Activated CD4-positive, CD25-positive, alpha-beta regulatory T cell treated with anti-CD3 and anti-CD28 coated beads, Interleukin-2, amount 50 U/mL, for 72 hours (primary cell): ENCODE measurements around the gene APOBEC3H.
"Not testable (repeated sequence)": the region's sequence is repeated elsewhere in the genome, so short reads cannot be mapped to it uniquely, and the experiment has no call there.

Experiments
- DNase-seq: peaks from one replicate; pipeline ENCODE4 v3.0.0; 2021

The APOBEC3H gene

GRCh38 chr22:39097098-39098020 lies at the start of gene APOBEC3H:
Gene APOBEC3H, plus strand, starts transcription at chr22:39097244. Its CDS starts 3,035 bp downstream, at chr22:39100279.
- peak; percentile 56 for DNase-seq

- DNase-seq = not testable (repeated sequence)
Observed at GRCh38 chr22:39049486-39049885, 47.6 kb upstream of the APOBEC3H start.

GRCh38 chr22:39051844-39052495 lies 45.1 kb upstream of the APOBEC3H start:
- DNase-seq = not testable (repeated sequence)

GRCh38 chr22:39055658-39056057 lies 41.4 kb upstream of the APOBEC3H start:
- DNase-seq = no peak

- DNase-seq = not testable (repeated sequence)
Observed at GRCh38 chr22:39061290-39061689, 35.8 kb upstream of the APOBEC3H start.

- not testable (repeated sequence) for DNase-seq
Observed at GRCh38 chr22:39061951-39062350, 35.1 kb upstream of the APOBEC3H start.

- not testable (repeated sequence) for DNase-seq
Observed at GRCh38 chr22:39063904-39064303, 33.1 kb upstream of the APOBEC3H start.

GRCh38 chr22:39066442-39067276 lies 30.4 kb upstream of the APOBEC3H start:
- not testable (repeated sequence) for DNase-seq

- DNase-seq = no peak
Observed at GRCh38 chr22:39068033-39068785, 28.8 kb upstream of the APOBEC3H start.

- no peak for DNase-seq
Observed at GRCh38 chr22:39070186-39070585, 26.9 kb upstream of the APOBEC3H start.

GRCh38 chr22:39072581-39072981 lies 24.5 kb upstream of the APOBEC3H start:
- DNase-seq = not testable (repeated sequence)

GRCh38 chr22:39073981-39074380 lies 23.1 kb upstream of the APOBEC3H start:
- no peak for DNase-seq

GRCh38 chr22:39076155-39077025 lies 20.7 kb upstream of the APOBEC3H start:
- not testable (repeated sequence) for DNase-seq

- peak; percentile 55 for DNase-seq
Observed at GRCh38 chr22:39077026-39077840, 19.8 kb upstream of the APOBEC3H start, which contains the start of gene APOBEC3G. Gene APOBEC3G, plus strand, starts transcription at chr22:39077275. Its CDS starts 87 bp downstream, at chr22:39077362.

GRCh38 chr22:39077912-39078311 lies 19.1 kb upstream of the APOBEC3H start:
- DNase-seq = not testable (repeated sequence)

- no peak for DNase-seq
Observed at GRCh38 chr22:39078329-39078728, 18.7 kb upstream of the APOBEC3H start.

- DNase-seq = not testable (repeated sequence)
Observed at GRCh38 chr22:39079054-39079637, 17.9 kb upstream of the APOBEC3H start.

- DNase-seq = no peak
Observed at GRCh38 chr22:39080052-39080762, 16.8 kb upstream of the APOBEC3H start.

- no peak for DNase-seq
Observed at GRCh38 chr22:39081016-39081415, 16.0 kb upstream of the APOBEC3H start.
